ELF-1 (cell line): ENCODE data around the gene GRIK3.
"Not testable (repeated sequence)": the region's sequence is repeated elsewhere in the genome, so short reads cannot be mapped to it uniquely, and the experiment has no call there.

Source experiments
- DNase-seq: peaks from one replicate; pipeline ENCODE4 v3.0.0-alpha.2; 2016; ENCODE audit warnings: low read depth, low spot score

The GRIK3 gene

DNA sequence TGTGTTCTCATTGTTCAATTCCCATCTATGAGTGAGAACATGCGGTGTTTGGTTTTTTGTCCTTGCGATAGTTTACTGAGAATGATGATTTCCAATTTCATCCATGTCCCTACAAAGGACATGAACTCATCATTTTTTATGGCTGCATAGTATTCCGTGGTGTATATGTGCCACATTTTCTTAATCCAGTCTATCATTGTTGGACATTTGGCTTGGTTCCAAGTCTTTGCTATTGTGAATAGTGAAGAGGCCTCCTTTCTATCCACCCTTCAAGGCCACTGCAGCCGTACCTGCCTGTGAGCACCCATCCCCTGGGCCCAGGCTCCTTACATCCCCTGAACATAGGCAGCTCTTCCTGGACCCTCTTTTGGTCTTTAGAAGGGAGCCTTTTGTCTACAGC lies 266.9 kb downstream of the GRIK3 start:
- not testable (repeated sequence) for DNase-seq

DNA sequence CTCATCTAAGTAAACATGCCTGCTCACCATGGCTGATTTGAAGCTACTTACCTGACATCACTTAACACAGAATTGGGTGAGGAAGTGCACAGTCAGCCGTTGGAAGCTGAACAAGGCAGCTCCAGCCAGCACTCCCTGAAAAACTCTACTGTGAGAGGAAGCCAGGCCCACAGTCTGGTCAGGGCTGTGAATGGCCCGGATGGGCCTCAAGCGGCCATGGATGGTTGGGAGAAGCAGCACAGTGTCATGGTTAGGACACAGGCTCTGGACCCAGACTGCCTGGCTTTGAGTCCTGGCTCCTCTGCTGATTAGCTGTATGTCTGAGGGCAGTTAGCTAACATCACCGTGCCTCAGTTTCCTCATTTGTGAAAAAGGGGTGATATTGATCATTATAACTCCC lies 267.8 kb downstream of the GRIK3 start:
- no peak for DNase-seq

DNA sequence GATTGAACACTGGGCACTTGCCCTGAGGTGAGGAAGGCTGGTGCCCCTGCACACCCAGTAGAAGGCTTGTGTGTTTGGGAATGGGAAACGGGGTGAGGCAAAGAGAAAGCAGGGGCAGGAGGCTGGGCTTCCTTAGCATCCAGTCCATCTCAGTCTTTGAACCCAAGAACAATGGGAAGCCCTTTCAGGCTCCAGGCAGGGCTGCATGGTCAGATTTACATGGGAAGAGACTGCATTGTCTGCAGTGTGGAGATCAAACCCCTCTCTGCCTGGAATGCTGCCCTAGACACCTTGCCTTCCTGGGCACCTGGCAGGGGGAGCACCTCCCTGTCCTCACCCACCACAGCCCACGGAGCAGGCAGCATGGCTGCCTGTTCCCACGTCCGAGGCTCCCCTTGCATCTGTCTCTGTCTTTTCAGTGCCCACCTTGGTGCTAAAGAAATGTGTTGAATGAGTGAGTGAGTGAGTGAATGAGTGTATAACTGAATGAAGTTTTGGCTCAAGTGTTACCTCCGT lies 268.5 kb downstream of the GRIK3 start:
- DNase-seq = no peak

- DNase-seq = peak; percentile 54
These were observed 269.5 kb downstream of the GRIK3 start for GRCh38 chr1:36764798-36765197.

GRCh38 chr1:36763771-36764170 lies 270.5 kb downstream of the GRIK3 start:
- no peak for DNase-seq

DNA sequence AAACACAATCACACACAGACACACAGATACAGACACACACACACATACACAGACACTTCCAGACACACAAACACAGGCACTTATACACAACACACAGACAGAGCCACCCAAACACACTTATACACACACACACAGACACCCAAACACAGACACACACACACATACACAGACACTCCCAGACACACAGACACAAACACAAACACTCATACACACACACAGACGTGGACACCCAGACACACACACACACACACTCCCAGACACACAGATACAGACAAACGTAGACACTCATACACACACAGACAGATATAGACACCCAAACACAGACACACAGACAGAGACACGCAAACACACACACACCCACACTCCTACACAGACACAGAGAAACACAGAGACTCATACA lies 272.1 kb downstream of the GRIK3 start:
- no peak for DNase-seq

GRCh38 chr1:36761113-36761512 lies 273.2 kb downstream of the GRIK3 start:
- no peak for DNase-seq

DNA sequence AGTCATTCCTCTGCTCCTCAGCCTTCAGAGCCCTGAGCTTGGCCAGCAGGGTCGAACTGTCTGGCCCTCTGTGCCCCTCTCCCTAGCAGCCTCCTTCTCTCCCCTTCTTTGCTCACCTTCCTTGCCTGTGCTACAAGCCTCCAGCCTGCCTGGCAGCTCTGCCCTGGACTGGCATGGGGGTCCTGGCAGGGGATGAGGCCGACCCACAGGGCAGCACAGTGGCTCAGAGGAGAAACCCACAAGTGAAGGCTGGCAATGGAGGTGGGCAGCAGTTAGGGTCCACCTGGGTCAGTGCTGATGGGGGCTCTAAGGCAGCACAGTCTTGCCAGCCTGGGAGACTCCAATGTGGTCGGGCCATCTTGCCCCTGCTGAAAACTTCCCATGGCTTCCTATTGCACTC lies 274.2 kb downstream of the GRIK3 start:
- no peak for DNase-seq

DNA sequence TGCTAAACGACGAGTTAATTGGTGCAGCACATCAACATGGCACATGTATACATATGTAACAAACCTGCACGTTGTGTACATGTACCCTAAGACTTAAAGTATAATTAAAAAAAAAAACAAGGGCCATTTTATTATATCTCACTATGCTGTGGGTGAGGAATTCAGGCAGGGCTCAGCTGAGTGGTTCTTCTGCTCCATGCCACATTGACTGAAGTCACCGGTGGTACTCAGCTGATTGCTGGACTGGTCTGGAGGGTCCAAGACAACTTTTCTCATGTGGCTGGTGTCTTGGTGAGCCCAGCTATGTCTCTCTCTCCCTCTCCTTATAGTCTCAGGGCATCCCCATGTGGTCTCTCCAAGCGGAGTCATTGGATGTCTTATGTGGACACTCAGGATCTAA lies 275.0 kb downstream of the GRIK3 start:
- no peak for DNase-seq

- DNase-seq = no peak
These were observed 278.7 kb downstream of the GRIK3 start for GRCh38 chr1:36755303-36756230.

- no peak for DNase-seq
These were observed 279.9 kb downstream of the GRIK3 start for GRCh38 chr1:36754366-36754765.

DNA sequence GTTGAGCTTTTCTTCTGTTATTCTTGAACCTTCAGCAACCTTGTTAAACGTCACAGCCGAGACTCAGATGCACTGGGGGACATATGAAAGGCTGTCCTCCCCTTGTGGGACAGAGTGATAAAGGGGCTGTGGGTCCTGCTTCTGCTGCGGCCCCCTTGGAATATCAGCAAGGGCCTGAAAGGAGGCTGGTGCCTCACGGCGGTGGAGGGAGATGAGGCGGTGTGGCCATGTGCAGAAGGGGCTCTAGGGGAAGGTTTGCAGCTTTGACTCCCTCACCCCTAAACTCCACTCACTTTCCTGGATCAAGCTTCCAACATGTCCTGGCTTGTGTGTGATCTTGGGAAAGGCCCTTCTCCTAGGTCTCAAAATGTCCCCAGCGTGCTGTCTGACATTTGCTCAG lies 280.9 kb downstream of the GRIK3 start:
- no peak for DNase-seq

- DNase-seq = no peak
These were observed 281.4 kb downstream of the GRIK3 start for GRCh38 chr1:36752891-36753361.

DNA sequence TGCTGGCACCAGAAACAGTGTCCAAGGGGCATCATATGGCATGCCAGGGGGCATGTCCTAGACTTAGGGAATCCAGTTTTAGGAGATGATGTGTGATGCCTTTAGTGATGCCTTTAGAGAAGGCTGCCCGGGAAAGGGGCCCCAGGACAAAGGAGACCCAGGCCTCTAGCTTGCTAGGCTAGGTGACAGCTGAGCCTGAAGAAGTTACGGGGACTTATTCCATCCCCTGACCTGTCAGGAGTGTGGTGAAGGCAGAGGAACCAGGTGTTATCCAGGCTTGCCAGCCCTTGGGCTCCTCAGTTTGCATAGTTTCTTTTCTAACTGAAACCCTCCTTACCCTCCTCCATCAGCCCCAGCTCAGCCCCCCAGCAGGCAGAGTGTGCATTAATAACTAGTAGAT lies 281.9 kb downstream of the GRIK3 start:
- no peak for DNase-seq

- no peak for DNase-seq
These were observed 282.8 kb downstream of the GRIK3 start for GRCh38 chr1:36751525-36751924.

- no peak for DNase-seq
These were observed 285.8 kb downstream of the GRIK3 start for GRCh38 chr1:36748466-36748865.
